ENCODE data around the gene CCDC158. TPM values are rescaled to one million over a fixed set of nuclear protein-coding genes. Genes with fewer than 3 reads are reported as not detected.
"Not testable (repeated sequence)": the region's sequence is repeated elsewhere in the genome, so short reads cannot be mapped to it uniquely, and the experiment has no call there.

The CCDC158 gene
- total RNA-seq, result not detected in 2 replicates

GRCh38 chr4:76420762-76421581 lies at the start of gene CCDC158:
TSS of gene CCDC158 (minus strand) at chr4:76421141. CDS start at chr4:76403207, 17,934 bp downstream.
- no peak for DNase-seq (ENCODE audit: low read depth in 2 of 2)

- no peak for DNase-seq (ENCODE audit: low read depth in 2 of 2)
Observed at GRCh38 chr4:76470532-76470931, 49.6 kb upstream of the CCDC158 start.

- DNase-seq (ENCODE audit: low read depth in 2 of 2), result no peak
Observed at GRCh38 chr4:76470064-76470463, 49.1 kb upstream of the CCDC158 start.

GRCh38 chr4:76463568-76463967 lies 42.6 kb upstream of the CCDC158 start:
- DNase-seq (ENCODE audit: low read depth in 2 of 2), result no peak

GRCh38 chr4:76459291-76459723 lies 38.4 kb upstream of the CCDC158 start:
- peak; percentile 3 to 43 for DNase-seq (ENCODE audit: low read depth in 2 of 2)

GRCh38 chr4:76458825-76459224 lies 37.9 kb upstream of the CCDC158 start:
- no peak for DNase-seq (ENCODE audit: low read depth in 2 of 2)

- DNase-seq (ENCODE audit: low read depth in 2 of 2), result no peak
Observed at GRCh38 chr4:76458297-76458696, 37.4 kb upstream of the CCDC158 start.

GRCh38 chr4:76457885-76458284 lies 36.9 kb upstream of the CCDC158 start:
- DNase-seq (ENCODE audit: low read depth in 2 of 2), result no peak

GRCh38 chr4:76454073-76454472 lies 33.1 kb upstream of the CCDC158 start:
- not testable (repeated sequence) for DNase-seq (ENCODE audit: low read depth in 2 of 2)

GRCh38 chr4:76453232-76453631 lies 32.3 kb upstream of the CCDC158 start:
- no peak for DNase-seq (ENCODE audit: low read depth in 2 of 2)

GRCh38 chr4:76449833-76450232 lies 28.9 kb upstream of the CCDC158 start:
- DNase-seq (ENCODE audit: low read depth in 2 of 2), result no peak

GRCh38 chr4:76449362-76449767 lies 28.4 kb upstream of the CCDC158 start:
- DNase-seq (ENCODE audit: low read depth in 2 of 2), result peak in 1 of 2 donors; percentile 67

GRCh38 chr4:76448211-76448610 lies 27.3 kb upstream of the CCDC158 start:
- DNase-seq (ENCODE audit: low read depth in 2 of 2), result no peak

- peak in 1 of 2 donors; percentile 63 for DNase-seq (ENCODE audit: low read depth in 2 of 2)
Observed at GRCh38 chr4:76447393-76447851, 26.5 kb upstream of the CCDC158 start.

- DNase-seq (ENCODE audit: low read depth in 2 of 2), result no peak
Observed at GRCh38 chr4:76445911-76446310, 25.0 kb upstream of the CCDC158 start.

GRCh38 chr4:76443376-76443775 lies 22.4 kb upstream of the CCDC158 start:
- DNase-seq (ENCODE audit: low read depth in 2 of 2), result no peak

- DNase-seq (ENCODE audit: low read depth in 2 of 2), result no peak
Observed at GRCh38 chr4:76442807-76443206, 21.9 kb upstream of the CCDC158 start.

GRCh38 chr4:76441881-76442280 lies 20.9 kb upstream of the CCDC158 start:
- DNase-seq (ENCODE audit: low read depth in 2 of 2), result no peak

- DNase-seq (ENCODE audit: low read depth in 2 of 2), result no peak
Observed at GRCh38 chr4:76439491-76439890, 18.6 kb upstream of the CCDC158 start.

- no peak for DNase-seq (ENCODE audit: low read depth in 2 of 2)
Observed at GRCh38 chr4:76435528-76436319, 14.8 kb upstream of the CCDC158 start.

GRCh38 chr4:76434901-76435527 lies 14.1 kb upstream of the CCDC158 start, which contains the start of gene SHROOM3:
TSS of gene SHROOM3 (plus strand) at chr4:76435229. CDS start at chr4:76436053, 824 bp downstream.
- DNase-seq (ENCODE audit: low read depth in 2 of 2), result no peak

All from lung microvascular endothelial cell (primary cell).